ENCODE data around the gene SSR1.
"Not testable (repeated sequence)": the region's sequence is repeated elsewhere in the genome, so short reads cannot be mapped to it uniquely, and the experiment has no call there.

The SSR1 gene

GRCh38 chr6:7312616-7313504, at the start of gene SSR1:
Gene SSR1, minus strand, starts transcription at chr6:7313199. Its CDS starts 79 bp downstream, at chr6:7313120.
- Histone ChIP-seq H3K4me2 (peak within 1 kb of the TSS; percentile 84 to 95 (median 88)), H3K27ac (peak within 1 kb of the TSS; percentile 77 to 95 (median 92)), H3K9ac (peak within 1 kb of the TSS; percentile 87 to 98 (median 93)), H3K36me3 (peaks cover 24 to 35% (median 29%) of the 10 kb centered on the region in 11 experiments), H3K9me3 (replicated peaks in 1 of 11) (peaks cover 0 to 15% (median 11%) of the 10 kb centered on the region in 11 experiments; a peak in 14 of 22 replicates), H4K20me1 (peaks cover 19 to 48% (median 37%) of the 10 kb centered on the region in 11 experiments; a peak in 19 of 22 replicates), H3K27me3 (no peaks in the 10 kb centered on the region), H3K4me3 (peak within 1 kb of the TSS; percentile 93 to 100 (median 98)), H3K4me1 (peaks cover 42 to 54% (median 51%) of the 10 kb centered on the region in 10 experiments)
- TF ChIP-seq Cebpa-rat (IDR thresholded peaks at IDR 0.05) = no peak

- not testable (repeated sequence) for H3K4me3 ChIP-seq, H3K4me1 ChIP-seq, H3K27me3 ChIP-seq, H3K36me3 ChIP-seq, H3K4me2 ChIP-seq, H3K27ac ChIP-seq, H4K20me1 ChIP-seq, H3K9ac ChIP-seq
- peaks cover 0 to 11% (median 0%) of the 10 kb centered on the region in 11 experiments; a peak in 3 of 22 replicates for H3K9me3 ChIP-seq (replicated peaks in 1 of 11)
Observed at GRCh38 chr6:7351916-7352315, 38.9 kb upstream of the SSR1 start.

GRCh38 chr6:7350591-7350990, 37.6 kb upstream of the SSR1 start:
- H3K36me3 ChIP-seq, H3K27ac ChIP-seq, H3K27me3 ChIP-seq, H3K9ac ChIP-seq, H4K20me1 ChIP-seq, H3K4me1 ChIP-seq, H3K4me2 ChIP-seq, H3K4me3 ChIP-seq: not testable (repeated sequence)
- peaks cover 0 to 12% (median 0%) of the 10 kb centered on the region in 11 experiments; a peak in 3 of 22 replicates for H3K9me3 ChIP-seq (replicated peaks in 1 of 11)

- peak overlapping the region in 5 of 11 experiments; percentile 12 to 30 (median 20); a peak in 5 of 22 replicates for H3K4me2 ChIP-seq
- H3K4me3 ChIP-seq, H3K27me3 ChIP-seq, H4K20me1 ChIP-seq, H3K9ac ChIP-seq, H3K36me3 ChIP-seq: not testable (repeated sequence)
- peak overlapping the region in 1 of 11 experiments; percentile 25; a peak in 2 of 22 replicates for H3K27ac ChIP-seq
- H3K4me1 ChIP-seq = peaks cover 0 to 24% (median 9%) of the 10 kb centered on the region in 10 experiments; a peak in 15 of 20 replicates
- peaks cover 0 to 19% (median 6%) of the 10 kb centered on the region in 11 experiments; a peak in 13 of 22 replicates for H3K9me3 ChIP-seq (replicated peaks in 1 of 11)
Observed at GRCh38 chr6:7347551-7347997, 34.6 kb upstream of the SSR1 start.

GRCh38 chr6:7344773-7345450, 31.9 kb upstream of the SSR1 start:
- not testable (repeated sequence) for H3K27me3 ChIP-seq, H3K9ac ChIP-seq, H4K20me1 ChIP-seq, H3K36me3 ChIP-seq, H3K4me3 ChIP-seq, H3K27ac ChIP-seq
- H3K4me2 ChIP-seq = peak overlapping the region in 7 of 11 experiments; percentile 1 to 39 (median 27); a peak in 6 of 22 replicates
- peaks cover 0 to 19% (median 6%) of the 10 kb centered on the region in 11 experiments; a peak in 12 of 22 replicates for H3K9me3 ChIP-seq (replicated peaks in 1 of 11)
- H3K4me1 ChIP-seq = peaks cover 6 to 36% (median 20%) of the 10 kb centered on the region in 10 experiments; a peak in 18 of 20 replicates

- Histone ChIP-seq H3K9me3 (replicated peaks in 1 of 11) (peaks cover 0 to 16% (median 6%) of the 10 kb centered on the region in 11 experiments; a peak in 12 of 22 replicates), H3K9ac (no peak overlapping the region), H3K4me2 (no peak overlapping the region), H4K20me1 (no peaks in the 10 kb centered on the region), H3K27me3 (no peaks in the 10 kb centered on the region), H3K27ac (0 out of 22 replicates have a peak overlapping the region, but pooled peaks of 1 of the 11 experiments have one; percentile 9), H3K4me3 (no peak overlapping the region), H3K4me1 (peaks cover 6 to 36% (median 20%) of the 10 kb centered on the region in 10 experiments; a peak in 18 of 20 replicates), H3K36me3 (no peaks in the 10 kb centered on the region)
- no peak for TF ChIP-seq Cebpa-rat (IDR thresholded peaks at IDR 0.05)
Observed at GRCh38 chr6:7343546-7344475, 30.8 kb upstream of the SSR1 start.

GRCh38 chr6:7341989-7342742, 29.2 kb upstream of the SSR1 start:
- H3K9me3 ChIP-seq (replicated peaks in 1 of 11) = peaks cover 0 to 13% (median 6%) of the 10 kb centered on the region in 11 experiments; a peak in 12 of 22 replicates
- peaks cover 6 to 28% (median 20%) of the 10 kb centered on the region in 10 experiments; a peak in 18 of 20 replicates for H3K4me1 ChIP-seq
- no peaks in the 10 kb centered on the region for H3K27me3 ChIP-seq
- H3K4me3 ChIP-seq = no peak overlapping the region
- no peak for TF ChIP-seq Cebpa-rat (IDR thresholded peaks at IDR 0.05)
- H3K9ac ChIP-seq = no peak overlapping the region
- no peaks in the 10 kb centered on the region for H4K20me1 ChIP-seq
- H3K4me2 ChIP-seq = peak overlapping the region; percentile 8 to 73 (median 52); a peak in 19 of 22 replicates
- H3K27ac ChIP-seq = peak overlapping the region in 4 of 11 experiments; percentile 23 to 47 (median 45); a peak in 6 of 22 replicates
- no peaks in the 10 kb centered on the region for H3K36me3 ChIP-seq

All from BLaER1 treated with 17β-estradiol and CSF1 and Interleukin-3, amounts not matched to agents 10 nM and 100 nM (cell line).